ENCODE measurements around the gene SLC5A9. TPM values are rescaled to one million over a fixed set of nuclear protein-coding genes. Genes with fewer than 3 reads are reported as not detected.

The SLC5A9 gene
- total RNA-seq, 1 experiment from 2014 or later, result not detected

- Mint-ChIP-seq H3K4me1 (peaks cover 2% of the 10 kb centered on the region in 2 experiments; a peak in 1 of 4 replicates), H3K36me3 (ENCODE audit: insufficient read depth in 1 of 3, low read depth in 3 of 3) (no peaks in the 10 kb centered on the region), H3K27ac (no peak overlapping the region), H3K9me3 (no peaks in the 10 kb centered on the region), H3K4me3 (no peak overlapping the region), H3K27me3 (ENCODE audit: low read depth) (peaks cover 2% of the 10 kb centered on the region; the same call in 1 of the 2 replicates)
- Histone ChIP-seq H3K27ac (ENCODE audit: insufficient read length, low read depth, low read length) (no peak overlapping the region), H4K8ac (replicated peaks; ENCODE audit: insufficient read length, low read depth, low read length) (no peak overlapping the region), H4K20me1 (ENCODE audit: control insufficient read depth, insufficient read depth, insufficient read length) (no peaks in the 10 kb centered on the region), H3K79me2 (ENCODE audit: insufficient read depth, low read length) (no peaks in the 10 kb centered on the region), H3K14ac (ENCODE audit: insufficient read depth, low read length) (no peak overlapping the region), H3K27me3 (ENCODE audit: insufficient read depth, low read length) (no peaks in the 10 kb centered on the region), H4K91ac (ENCODE audit: insufficient read length, low read depth, low read length) (no peak overlapping the region), H3K18ac (ENCODE audit: insufficient read length, low read depth, low read length) (no peak overlapping the region), H2BK15ac (ENCODE audit: low read depth, low read length) (no peak overlapping the region), H2BK20ac (ENCODE audit: low read depth, low read length, poor library complexity, severe bottlenecking) (no peak overlapping the region), H2AFZ (ENCODE audit: low read length) (no peak overlapping the region), H4K5ac (ENCODE audit: insufficient read length, low read depth, low read length) (no peak overlapping the region), H3T11ph (ENCODE audit: low read length) (no peak overlapping the region), H2BK120ac (ENCODE audit: low read depth, low read length, poor library complexity, severe bottlenecking) (no peak overlapping the region), H3K9ac (ENCODE audit: extremely low read depth, insufficient read length, low read length) (no peak overlapping the region), H3K4me1 (ENCODE audit: insufficient read depth, low read length) (no peaks in the 10 kb centered on the region), H2BK12ac (ENCODE audit: insufficient read length, low read depth, low read length) (no peak overlapping the region), H3K9me3 (ENCODE audit: control insufficient read depth, low read depth, low read length) (no peaks in the 10 kb centered on the region), H3K79me1 (ENCODE audit: insufficient read depth, low read depth, low read length, poor library complexity, severe bottlenecking) (no peaks in the 10 kb centered on the region), H2BK5ac (ENCODE audit: insufficient read length, low read length) (no peak overlapping the region), H3K23ac (ENCODE audit: insufficient read length, low read depth, low read length) (no peak overlapping the region), H3K56ac (ENCODE audit: insufficient read length, low read depth, low read length) (no peak overlapping the region), H3K4me2 (ENCODE audit: insufficient read depth, insufficient read length, low read length) (no peak overlapping the region), H3K23me2 (ENCODE audit: insufficient read length, low read depth, low read length, poor library complexity, severe bottlenecking) (no peaks in the 10 kb centered on the region), H3K4ac (ENCODE audit: low read depth, low read length) (no peak overlapping the region), H2AK5ac (ENCODE audit: insufficient read length, low read length) (no peak overlapping the region)
- TF ChIP-seq CTCF (conservative IDR thresholded peaks at IDR 0.05), result peak; percentile 50
- WGBS (ENCODE audit: extremely low coverage, insufficient read length, low lambda C conversion rate), result no CpG with 5 or more reads among the region's 3 CpGs
- DNase-seq, result no peak
Measured at GRCh38 chr1:48249868-48250267, 27.4 kb downstream of the SLC5A9 start.

All from H9 (cell line).